ENCODE measurements around the gene KLHL42. TPM values are rescaled to one million over a fixed set of nuclear protein-coding genes. Genes with fewer than 3 reads are reported as not detected.

The KLHL42 gene
- total and polyA plus RNA-seq, 2 of the 8 experiments (the other 6 are each of a cell fraction or from before 2014, with no cell fraction given) = 13.6 to 21.6 TPM

GRCh38 chr12:27820564-27820963 is 40.5 kb downstream of the KLHL42 start:
- WGBS, 2 experiments (ENCODE audit: extremely low coverage in 1 of 2, insufficient coverage in 1 of 2, insufficient read length in 1 of 2, insufficient replicate concordance in 2 of 2, low coverage in 1 of 2, low lambda C conversion rate in 2 of 2, missing lambda C conversion rate in 1 of 2) = 71% methylated on average over 5 of the region's 5 CpGs; no CpG with 5 or more reads in 1 of the 2 experiments
- Histone ChIP-seq H3K4me3 (ENCODE audit: extremely low read depth in 1 of 4, insufficient read depth in 2 of 4, low read depth in 3 of 4, low read length in 4 of 4) (no peak overlapping the region), H3K4me2 (ENCODE audit: insufficient read depth in 1 of 2, low read depth in 2 of 2, low read length in 2 of 2) (no peak overlapping the region), H3K27ac (ENCODE audit: low read depth, low read length) (no peak overlapping the region), H4K8ac (ENCODE audit: extremely low read depth, insufficient read depth, low read length) (no peak overlapping the region; the same call in 1 of the 2 replicates), H3K36me3 (ENCODE audit: control insufficient read depth in 2 of 4, insufficient read depth in 4 of 4, low read length in 3 of 4) (no peaks in the 10 kb centered on the region), H3K18ac (ENCODE audit: extremely low read depth, low read length) (no peak overlapping the region), H3K9ac (replicated peaks in 1 of 4; ENCODE audit: extremely low read depth in 1 of 4, low read depth in 3 of 4, low read length in 3 of 4) (no peak overlapping the region), H3K9me3 (ENCODE audit: insufficient read depth in 2 of 2, low read depth in 1 of 2, low read length in 1 of 2) (no peaks in the 10 kb centered on the region), H2AFZ (ENCODE audit: low read length) (no peak overlapping the region), H3K4me1 (replicated peaks in 1 of 4; ENCODE audit: control insufficient read depth in 3 of 4, insufficient read depth in 4 of 4, low read length in 3 of 4) (no peaks in the 10 kb centered on the region), H3K4ac (replicated peaks; ENCODE audit: insufficient read length, low read depth, low read length) (no peak overlapping the region), H3K23me2 (ENCODE audit: low read depth, low read length) (no peaks in the 10 kb centered on the region), H2AK5ac (ENCODE audit: low read depth, low read length) (no peak overlapping the region), H3K56ac (replicated peaks; ENCODE audit: insufficient read length, low read depth, low read length) (no peak overlapping the region), H2BK5ac (ENCODE audit: low read depth, low read length) (no peak overlapping the region), H4K20me1 (replicated peaks in 1 of 2; ENCODE audit: control insufficient read depth in 1 of 2, insufficient read depth in 2 of 2, low read length in 2 of 2) (no peaks in the 10 kb centered on the region), H2BK15ac (ENCODE audit: low read length) (no peak overlapping the region), H2BK120ac (replicated peaks; ENCODE audit: low read depth, low read length) (no peak overlapping the region), H4K91ac (replicated peaks; ENCODE audit: insufficient read length, low read length) (no peak overlapping the region), H2BK12ac (ENCODE audit: low read depth, low read length) (no peak overlapping the region), H4K5ac (ENCODE audit: insufficient read length, low read depth, low read length) (no peak overlapping the region), H3K23ac (ENCODE audit: insufficient read length) (no peak overlapping the region), H3K79me2 (ENCODE audit: control insufficient read depth in 1 of 2, insufficient read depth in 2 of 2, low read length in 2 of 2) (no peaks in the 10 kb centered on the region), H3K79me1 (ENCODE audit: low read depth, low read length) (no peaks in the 10 kb centered on the region), H2BK20ac (ENCODE audit: low read length) (no peak overlapping the region), H3K27me3 (replicated peaks in 1 of 4; ENCODE audit: control insufficient read depth in 3 of 4, extremely low read depth in 1 of 4, insufficient read depth in 3 of 4, low read length in 3 of 4) (no peaks in the 10 kb centered on the region; a peak in 1 of 7 replicates), H3K14ac (ENCODE audit: insufficient read length) (no peak overlapping the region)
- DNase-seq (ENCODE audit: low read depth in 1 of 2, low spot score in 2 of 2) (no peak), FAIRE-seq (no peak)
- CTCF ChIA-PET (ENCODE audit: partially characterized antibody) = interaction anchor here (0.6 to 3.4 kb wide), 20 partner anchors 10 to 2000 kb away, joined by 3 to 28 read pairs (median 5); no protein-coding TSS in a partner anchor
- POLR2A ChIA-PET (ENCODE audit: partially characterized antibody) = no interaction called here
- TF ChIP-seq EZH2 (IDR thresholded peaks at IDR 0.05; ENCODE audit: low read depth, low read length, severe bottlenecking) = no peak
- TF ChIP-seq GTF2F1 (IDR thresholded peaks at IDR 0.05; ENCODE audit: borderline replicate concordance, low read depth, low read length) = no peak
- no peak for TF ChIP-seq BCL11A (IDR thresholded peaks at IDR 0.05; ENCODE audit: low read depth in 2 of 2, low read length in 2 of 2)
- TF ChIP-seq SP2 (IDR thresholded peaks at IDR 0.05; ENCODE audit: low read length) = no peak
- no peak for TF ChIP-seq TAF7 (optimal IDR thresholded peaks at IDR 0.05; ENCODE audit: borderline replicate concordance, low read depth, low read length)
- TF ChIP-seq POLR2A (IDR thresholded peaks at IDR 0.05; ENCODE audit: control extremely low read depth in 1 of 2, low read depth in 2 of 2, low read length in 2 of 2) = no peak
- TF ChIP-seq, protein P1, sequence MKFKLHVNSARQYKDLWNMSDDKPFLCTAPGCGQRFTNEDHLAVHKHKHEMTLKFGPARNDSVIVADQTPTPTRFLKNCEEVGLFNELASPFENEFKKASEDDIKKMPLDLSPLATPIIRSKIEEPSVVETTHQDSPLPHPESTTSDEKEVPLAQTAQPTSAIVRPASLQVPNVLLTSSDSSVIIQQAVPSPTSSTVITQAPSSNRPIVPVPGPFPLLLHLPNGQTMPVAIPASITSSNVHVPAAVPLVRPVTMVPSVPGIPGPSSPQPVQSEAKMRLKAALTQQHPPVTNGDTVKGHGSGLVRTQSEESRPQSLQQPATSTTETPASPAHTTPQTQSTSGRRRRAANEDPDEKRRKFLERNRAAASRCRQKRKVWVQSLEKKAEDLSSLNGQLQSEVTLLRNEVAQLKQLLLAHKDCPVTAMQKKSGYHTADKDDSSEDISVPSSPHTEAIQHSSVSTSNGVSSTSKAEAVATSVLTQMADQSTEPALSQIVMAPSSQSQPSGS (IDR thresholded peaks at IDR 0.05; ENCODE audit: low read length) = no peak
- TF ChIP-seq SIX5 (IDR thresholded peaks at IDR 0.05; ENCODE audit: low read depth, low read length) = no peak
- TF ChIP-seq USF2 (IDR thresholded peaks at IDR 0.05; ENCODE audit: low read length) = no peak

All from H1 (cell line).